Measurements from ENCODE around the gene MFAP4. TPM values are rescaled to one million over a fixed set of nuclear protein-coding genes. Genes with fewer than 3 reads are reported as not detected.

Gene MFAP4
- total and polyA plus RNA-seq, 12 donors: 7.2 to 84.5 (median 31.9) TPM

DNA sequence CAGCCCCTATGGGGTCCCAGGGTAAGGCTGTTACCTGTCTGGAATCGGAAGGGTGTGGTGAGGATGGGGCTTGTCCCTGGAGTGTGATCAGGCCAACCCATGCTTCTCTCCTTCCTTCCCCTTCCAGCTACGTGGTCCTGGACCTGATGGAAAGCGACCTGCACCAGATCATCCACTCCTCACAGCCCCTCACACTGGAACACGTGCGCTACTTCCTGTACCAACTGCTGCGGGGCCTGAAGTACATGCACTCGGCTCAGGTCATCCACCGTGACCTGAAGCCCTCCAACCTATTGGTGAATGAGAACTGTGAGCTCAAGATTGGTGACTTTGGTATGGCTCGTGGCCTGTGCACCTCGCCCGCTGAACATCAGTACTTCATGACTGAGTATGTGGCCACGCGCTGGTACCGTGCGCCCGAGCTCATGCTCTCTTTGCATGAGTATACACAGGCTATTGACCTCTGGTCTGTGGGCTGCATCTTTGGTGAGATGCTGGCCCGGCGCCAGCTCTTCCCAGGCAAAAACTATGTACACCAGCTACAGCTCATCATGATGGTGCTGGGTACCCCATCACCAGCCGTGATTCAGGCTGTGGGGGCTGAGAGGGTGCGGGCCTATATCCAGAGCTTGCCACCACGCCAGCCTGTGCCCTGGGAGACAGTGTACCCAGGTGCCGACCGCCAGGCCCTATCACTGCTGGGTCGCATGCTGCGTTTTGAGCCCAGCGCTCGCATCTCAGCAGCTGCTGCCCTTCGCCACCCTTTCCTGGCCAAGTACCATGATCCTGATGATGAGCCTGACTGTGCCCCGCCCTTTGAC lies 6.3 kb downstream of the MFAP4 start:
- Histone ChIP-seq H3K4me3 (no peak overlapping the region), H3K27me3 (no peaks in the 10 kb centered on the region), H3K9me3 (replicated peaks in 1 of 3) (no peaks in the 10 kb centered on the region), H3K36me3 (replicated peaks in 1 of 2) (peaks cover 0 to 53% of the 10 kb centered on the region in 2 donors), H3K27ac (no peak overlapping the region), H3K4me1 (replicated peaks in 1 of 2) (peaks cover 10 to 38% of the 10 kb centered on the region in 2 donors)
- TF ChIP-seq POLR2A (IDR thresholded peaks at IDR 0.05): no peak
- TF ChIP-seq, protein P1, sequence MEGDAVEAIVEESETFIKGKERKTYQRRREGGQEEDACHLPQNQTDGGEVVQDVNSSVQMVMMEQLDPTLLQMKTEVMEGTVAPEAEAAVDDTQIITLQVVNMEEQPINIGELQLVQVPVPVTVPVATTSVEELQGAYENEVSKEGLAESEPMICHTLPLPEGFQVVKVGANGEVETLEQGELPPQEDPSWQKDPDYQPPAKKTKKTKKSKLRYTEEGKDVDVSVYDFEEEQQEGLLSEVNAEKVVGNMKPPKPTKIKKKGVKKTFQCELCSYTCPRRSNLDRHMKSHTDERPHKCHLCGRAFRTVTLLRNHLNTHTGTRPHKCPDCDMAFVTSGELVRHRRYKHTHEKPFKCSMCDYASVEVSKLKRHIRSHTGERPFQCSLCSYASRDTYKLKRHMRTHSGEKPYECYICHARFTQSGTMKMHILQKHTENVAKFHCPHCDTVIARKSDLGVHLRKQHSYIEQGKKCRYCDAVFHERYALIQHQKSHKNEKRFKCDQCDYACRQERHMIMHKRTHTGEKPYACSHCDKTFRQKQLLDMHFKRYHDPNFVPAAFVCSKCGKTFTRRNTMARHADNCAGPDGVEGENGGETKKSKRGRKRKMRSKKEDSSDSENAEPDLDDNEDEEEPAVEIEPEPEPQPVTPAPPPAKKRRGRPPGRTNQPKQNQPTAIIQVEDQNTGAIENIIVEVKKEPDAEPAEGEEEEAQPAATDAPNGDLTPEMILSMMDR (IDR thresholded peaks at IDR 0.05): no peak
- WGBS, 4 donors: 88 to 93% (median 91%) methylated on average over 13 to 29 of the region's 29 CpGs
- intact Hi-C loops (cut with DNase I): no loop called here
- peak in 5 of 7 donors; percentile 12 to 56 (median 24) for DNase-seq

- no peaks in the 10 kb centered on the region for H3K27me3 ChIP-seq
- WGBS, 4 donors: 78 to 83% (median 80%) methylated on average over 13 of the region's 13 CpGs
- DNase-seq: peak in 6 of 7 donors; percentile 8 to 57 (median 18)
- no peak for TF ChIP-seq POLR2A (IDR thresholded peaks at IDR 0.05)
- no peaks in the 10 kb centered on the region for H3K9me3 ChIP-seq (replicated peaks in 1 of 3)
- intact Hi-C loops (cut with DNase I): no loop called here
- H3K27ac ChIP-seq: peak overlapping the region in 2 of 5 donors; percentile 96 to 98
- peaks cover 0 to 52% of the 10 kb centered on the region in 2 donors for H3K36me3 ChIP-seq (replicated peaks in 1 of 2)
- peak overlapping the region in 2 of 4 donors; percentile 59 to 82 for H3K4me3 ChIP-seq
- H3K4me1 ChIP-seq (replicated peaks in 1 of 2): peaks cover 9 to 27% of the 10 kb centered on the region in 2 donors
Measured at GRCh38 chr17:19379361-19380065, 7.5 kb downstream of the MFAP4 start.

DNA sequence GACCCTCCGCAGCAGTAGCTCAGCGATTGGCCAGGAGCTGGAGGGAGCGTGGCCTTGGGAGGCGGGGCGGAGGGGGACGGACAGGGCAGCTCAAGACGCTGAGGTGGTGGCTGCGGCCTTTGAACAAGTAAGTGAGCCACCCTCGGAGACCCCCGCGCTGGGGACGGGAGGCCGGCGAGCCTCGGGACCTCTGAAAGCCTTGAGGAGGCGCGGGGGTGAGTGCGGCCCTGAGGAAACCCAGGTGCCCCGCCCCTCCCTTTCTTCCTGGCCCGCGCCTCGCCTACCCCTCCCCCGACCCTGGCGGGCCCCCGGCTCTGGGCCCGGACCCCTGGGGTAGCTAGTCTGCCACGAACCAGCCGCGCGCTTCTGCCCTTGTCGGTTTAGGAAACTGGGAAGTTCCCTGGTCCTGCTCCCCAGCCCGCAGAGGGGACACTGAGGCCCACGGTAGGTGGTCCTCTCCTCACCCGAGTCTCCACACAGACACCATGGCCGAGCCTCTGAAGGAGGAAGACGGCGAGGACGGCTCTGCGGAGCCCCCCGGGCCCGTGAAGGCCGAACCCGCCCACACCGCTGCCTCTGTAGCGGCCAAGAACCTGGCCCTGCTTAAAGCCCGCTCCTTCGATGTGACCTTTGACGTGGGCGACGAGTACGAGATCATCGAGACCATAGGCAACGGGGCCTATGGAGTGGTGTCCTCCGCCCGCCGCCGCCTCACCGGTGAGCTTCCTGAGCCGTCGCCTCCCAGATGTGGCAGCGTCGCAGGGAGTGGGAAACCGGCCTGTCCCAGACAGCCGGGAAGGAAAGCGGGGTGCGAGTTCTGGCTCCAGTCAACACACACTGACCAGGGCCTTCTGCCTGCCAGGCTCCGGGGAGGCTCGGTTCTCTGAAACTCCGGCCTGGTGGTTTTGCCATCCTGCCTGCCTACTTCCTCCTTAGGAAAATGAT lies 8.3 kb downstream of the MFAP4 start, which contains the start of gene MAPK7:
Gene MAPK7 (plus strand): TSS at position 83 of the 945 bp plus-strand sequence. CDS start 403 bp downstream, at position 486.
- no peaks in the 10 kb centered on the region for H3K27me3 ChIP-seq

More for the DNA sequence above, 8.3 kb downstream of the MFAP4 start, which contains the start of gene MAPK7:
- intact Hi-C loops (cut with DNase I): no loop called here
- Histone ChIP-seq H3K4me1 (replicated peaks in 1 of 2) (peaks cover 9 to 18% of the 10 kb centered on the region in 2 donors), H3K9me3 (replicated peaks in 1 of 3) (no peaks in the 10 kb centered on the region), H3K27ac (peak within 1 kb of the TSS; percentile 91 to 99 (median 98)), H3K36me3 (replicated peaks in 1 of 2) (peaks cover 0 to 44% of the 10 kb centered on the region in 2 donors), H3K4me3 (peak within 1 kb of the TSS; percentile 39 to 98 (median 70))
- TF ChIP-seq, protein P1 (IDR thresholded peaks at IDR 0.05): no peak
- TF ChIP-seq POLR2A (IDR thresholded peaks at IDR 0.05): no peak
- WGBS, 4 donors: 1 to 5% (median 4%) methylated on average over 27 to 69 of the region's 69 CpGs; no CpG with 5 or more reads in 1 of the 4 donors
- DNase-seq: peak in 3 of 7 donors; percentile 40 to 62 (median 42)
